NB4 (cell line): Measurements from ENCODE around the gene MMP23B.

ENCODE experiments used
- CTCF ChIP-seq: IDR thresholded peaks from one replicate; pipeline ENCODE4 v1.5.1; 2012; ENCODE audit warnings: low read depth, low read length
- MAX ChIP-seq: IDR thresholded peaks from 2 replicates; pipeline ENCODE4 v1.6.1; 2011; ENCODE audit warnings: low read depth, low read length
- MYC ChIP-seq: IDR thresholded peaks from 2 replicates; pipeline ENCODE4 v1.6.1; 2011; ENCODE audit warnings: low read depth, low read length
- POLR2A ChIP-seq: IDR thresholded peaks from 2 replicates; pipeline ENCODE4 v1.6.1; 2011; ENCODE audit warnings: mild to moderate bottlenecking; ENCODE audit not compliant: insufficient read length; ENCODE audit errors: extremely low read depth

DNA sequence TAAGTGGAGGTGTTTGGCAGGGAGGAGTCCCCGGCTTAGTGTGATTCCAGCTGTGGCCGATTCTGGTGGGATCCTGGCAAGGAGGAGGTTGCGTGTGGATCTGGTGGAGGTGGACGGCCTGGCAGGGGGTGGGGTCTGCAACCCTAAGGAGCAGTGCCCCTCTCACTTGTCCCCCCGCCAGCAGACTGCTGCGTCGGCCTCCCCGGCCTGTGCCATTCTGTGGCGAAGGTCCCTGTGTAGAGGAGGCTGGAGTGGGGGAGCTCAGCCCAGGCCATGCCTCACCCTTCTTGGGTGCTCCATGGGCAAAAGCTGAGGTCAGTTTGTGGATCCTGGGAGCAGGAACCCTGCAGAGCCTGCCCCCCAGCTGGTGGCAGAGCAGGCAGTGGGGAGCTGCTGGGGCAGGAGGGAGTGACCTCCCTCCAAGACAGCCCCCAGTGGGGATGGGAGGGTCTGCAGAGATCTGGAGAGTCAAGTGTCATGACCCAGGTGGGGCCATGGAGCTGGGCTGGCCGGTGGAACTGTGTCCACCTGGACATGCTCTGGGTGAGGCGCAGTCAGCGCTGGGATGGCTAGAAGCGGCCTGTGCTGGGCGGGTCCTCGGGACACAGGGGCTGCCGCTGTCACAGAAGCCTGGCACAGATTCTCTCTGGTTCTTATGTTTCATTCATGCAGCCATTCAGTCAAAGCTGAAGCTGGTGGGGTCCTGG, 11.4 kb upstream of the MMP23B start:
- no peak for TF ChIP-seq POLR2A
- no peak for TF ChIP-seq CTCF
- no peak for TF ChIP-seq MYC
- TF ChIP-seq MAX = no peak
